NCI-H1092 (cell line): Measurements from ENCODE around the gene PLEKHA6.
"Not testable (repeated sequence)": the region's sequence is repeated elsewhere in the genome, so short reads cannot be mapped to it uniquely, and the experiment has no call there.

Experiments used
- DNase-seq: peaks from one replicate; lab custom pipeline; 2025; lab: John Stamatoyannopoulos, UW

Gene PLEKHA6

GRCh38 chr1:204237515-204237914 is 122.2 kb downstream of the PLEKHA6 start:
- DNase-seq, result not testable (repeated sequence)

- DNase-seq, result no peak
Observed at GRCh38 chr1:204232526-204232925, 127.2 kb downstream of the PLEKHA6 start.

- DNase-seq, result no peak
Observed at GRCh38 chr1:204230211-204230610, 129.5 kb downstream of the PLEKHA6 start.

- no peak for DNase-seq
Observed at GRCh38 chr1:204228896-204229295, 130.8 kb downstream of the PLEKHA6 start.

DNA sequence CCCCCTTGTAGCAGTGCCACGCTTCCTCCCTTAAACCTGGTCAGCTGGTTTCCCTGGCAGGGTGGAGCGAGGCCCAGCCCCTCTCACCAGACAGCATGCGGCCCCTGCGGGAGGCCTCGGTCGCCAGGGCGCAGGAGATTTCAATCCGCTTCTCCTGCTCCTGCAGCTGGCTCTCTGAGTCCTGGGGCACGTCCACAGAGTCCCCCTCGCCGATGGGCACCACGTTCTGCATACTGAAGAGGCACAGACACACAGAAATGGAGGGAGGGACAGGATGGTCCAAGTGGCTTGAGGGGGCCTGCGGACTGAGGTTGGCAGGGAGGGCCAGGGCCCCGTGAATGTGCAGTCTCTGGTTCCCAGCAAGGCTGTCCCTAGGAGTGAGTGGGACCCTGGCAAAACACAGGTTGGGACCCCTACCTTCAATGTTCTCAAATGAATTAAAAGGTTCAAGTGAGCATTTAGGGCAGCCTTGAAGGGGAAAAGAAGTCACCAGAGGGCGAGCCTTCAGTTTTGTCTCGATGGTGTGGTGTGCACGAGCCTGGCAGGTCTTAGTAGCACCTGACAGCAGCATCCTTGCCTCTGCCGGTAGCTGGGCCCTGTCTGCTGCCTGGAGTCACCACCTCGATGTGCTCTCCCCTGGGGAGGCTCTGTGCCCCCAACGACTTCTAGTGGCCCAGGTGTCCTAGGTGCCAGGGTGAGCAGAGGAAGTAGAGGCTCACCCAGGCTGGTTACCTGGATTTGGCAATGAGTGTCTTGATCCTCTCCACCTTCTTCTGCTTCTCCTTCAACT is 131.5 kb downstream of the PLEKHA6 start:
- DNase-seq, result no peak

DNA sequence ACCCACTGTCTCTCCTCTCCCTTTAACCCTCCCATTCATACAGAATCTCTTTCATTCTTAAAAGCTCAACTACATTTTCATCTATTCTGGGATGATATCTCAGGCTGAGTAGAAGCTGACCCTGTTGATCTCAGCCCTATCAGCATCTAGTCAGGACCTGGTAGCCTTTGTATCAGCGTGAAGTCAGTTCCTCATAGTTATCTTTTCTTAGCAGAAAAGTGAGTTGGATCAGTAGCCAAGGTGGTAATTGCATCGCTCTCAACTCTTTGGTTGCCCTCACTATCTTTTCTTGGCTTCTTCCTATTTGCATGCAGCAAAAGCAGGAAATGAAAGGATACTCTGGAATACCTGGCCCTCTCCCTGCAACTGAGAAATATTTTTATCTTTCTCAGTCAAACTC is 132.4 kb downstream of the PLEKHA6 start:
- DNase-seq, result no peak

DNA sequence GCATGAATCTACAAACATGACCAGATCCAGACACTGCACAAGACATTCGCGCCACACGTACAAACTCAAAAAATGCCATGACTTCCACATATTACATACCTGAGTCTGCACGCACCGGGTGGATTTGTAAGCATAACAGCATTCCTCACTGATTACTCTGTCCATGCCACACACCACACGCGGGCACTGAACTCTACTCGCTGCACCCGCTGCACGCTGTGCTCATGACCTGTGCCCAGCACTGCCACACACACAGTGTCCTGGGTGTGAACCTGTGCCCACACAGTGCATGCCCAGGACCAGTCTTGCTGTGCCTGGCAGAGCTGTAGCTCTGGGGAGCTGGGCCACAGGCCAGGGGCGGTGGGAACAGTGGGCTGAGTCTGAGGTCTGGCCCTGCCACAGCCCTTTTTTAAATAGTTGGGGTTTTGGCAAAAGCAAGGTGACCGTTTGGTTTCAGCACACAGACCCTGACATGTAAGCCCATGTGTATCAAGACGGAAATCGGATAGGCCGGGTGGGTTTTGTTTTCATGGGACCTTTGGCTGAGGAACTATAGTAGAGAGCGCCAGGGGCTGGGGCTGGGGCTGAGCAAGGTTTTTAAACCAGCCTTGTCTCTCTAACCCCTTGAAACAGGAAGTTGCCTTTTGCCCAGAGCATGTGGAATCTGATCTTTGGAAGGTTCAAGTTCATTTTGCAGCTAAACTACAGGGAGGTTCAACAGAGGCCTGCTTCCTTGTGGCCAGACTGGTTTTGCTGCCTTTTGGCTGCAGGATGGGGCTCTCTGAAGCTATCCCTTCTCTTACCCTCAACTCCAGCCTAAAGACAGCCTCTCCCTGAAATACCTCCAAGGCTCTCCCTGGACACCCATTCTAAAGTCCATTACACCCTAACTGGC is 133.6 kb downstream of the PLEKHA6 start:
- no peak for DNase-seq

- no peak for DNase-seq
Observed at GRCh38 chr1:204224655-204225054, 135.1 kb downstream of the PLEKHA6 start.

GRCh38 chr1:204223129-204223860 is 136.4 kb downstream of the PLEKHA6 start:
- no peak for DNase-seq

DNA sequence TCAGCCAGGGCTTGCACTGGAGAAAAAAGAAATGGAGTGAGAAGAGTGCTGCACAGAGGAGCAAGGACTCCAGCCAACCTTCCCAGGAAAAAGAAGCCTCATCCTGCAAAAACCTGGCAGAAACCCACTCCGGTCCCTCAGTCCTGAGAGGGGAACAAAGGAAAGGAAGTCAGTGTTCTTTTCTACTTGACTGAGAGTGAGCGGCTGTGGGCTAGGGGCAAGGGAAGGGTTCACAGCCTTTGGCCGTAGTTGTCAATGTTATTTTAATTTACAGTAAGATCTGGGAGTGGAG is 137.0 kb downstream of the PLEKHA6 start:
- DNase-seq, result no peak

DNA sequence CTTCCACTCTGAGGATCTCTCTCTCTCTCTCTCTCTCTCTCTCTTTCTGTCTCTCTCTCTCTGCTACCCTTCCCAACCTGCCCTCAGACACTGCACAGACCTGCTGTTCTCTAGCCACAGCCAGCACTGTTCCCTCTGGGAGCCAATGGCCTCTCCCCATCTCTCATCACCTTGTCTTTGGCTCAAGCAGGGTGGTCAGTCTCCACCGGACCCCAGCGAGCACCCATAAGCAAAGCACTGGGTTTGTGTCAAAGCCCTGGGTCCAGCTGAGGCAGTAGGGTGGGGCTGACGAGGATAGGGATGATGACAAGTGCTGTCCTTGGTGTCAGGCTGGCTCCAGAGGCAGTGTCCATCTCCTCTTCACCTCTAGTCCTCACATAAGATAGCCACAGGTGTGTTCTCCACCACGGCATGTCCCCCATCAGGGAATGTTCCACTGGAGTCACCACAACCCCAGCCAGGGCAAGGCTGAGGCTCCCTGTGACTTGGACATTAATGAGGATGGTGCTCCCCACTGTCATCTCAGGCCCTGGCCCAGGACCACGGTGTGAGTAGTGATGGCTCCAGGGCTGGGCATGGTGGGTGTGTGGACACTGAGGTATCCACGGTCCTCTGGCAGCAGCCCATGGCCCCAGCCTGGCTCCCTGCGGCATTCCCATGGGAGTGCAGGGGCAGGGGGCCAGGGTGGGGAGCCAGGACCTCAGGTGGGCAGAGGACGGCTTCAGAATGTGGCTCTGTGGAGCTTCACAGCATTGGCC is 137.5 kb downstream of the PLEKHA6 start:
- no peak for DNase-seq

GRCh38 chr1:204221271-204221670 is 138.5 kb downstream of the PLEKHA6 start:
- DNase-seq, result no peak

DNA sequence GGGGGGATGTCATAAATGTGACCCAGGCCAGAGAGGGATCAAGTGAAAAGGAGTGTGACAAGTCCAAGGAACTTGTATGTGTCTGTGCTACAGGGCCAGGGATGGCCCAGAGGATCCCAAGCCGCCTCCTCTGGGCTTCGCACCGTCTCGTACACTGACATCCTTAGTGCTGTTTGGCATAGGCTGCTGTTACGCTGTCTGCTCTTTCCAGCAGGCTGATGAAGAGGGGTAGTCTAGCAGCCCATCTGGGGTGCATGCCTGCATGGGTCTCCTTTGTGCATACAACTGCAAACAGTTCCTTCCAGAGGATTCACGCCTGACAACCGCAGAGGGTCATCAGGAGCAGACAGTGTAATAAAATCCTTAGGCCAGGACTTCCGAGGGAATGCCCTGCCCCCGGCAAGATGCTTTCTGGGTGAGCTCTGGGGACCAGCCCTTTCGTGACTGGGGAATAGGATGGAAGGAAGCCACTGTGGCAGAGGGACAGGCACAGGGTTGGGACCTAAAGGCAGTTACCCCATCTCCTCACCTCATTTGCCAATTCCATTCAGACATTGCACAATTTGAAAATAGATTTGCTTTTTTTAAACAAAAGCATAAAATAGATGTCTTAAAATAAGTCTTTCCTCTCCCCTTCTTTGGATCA is 139.6 kb downstream of the PLEKHA6 start:
- no peak for DNase-seq

DNA sequence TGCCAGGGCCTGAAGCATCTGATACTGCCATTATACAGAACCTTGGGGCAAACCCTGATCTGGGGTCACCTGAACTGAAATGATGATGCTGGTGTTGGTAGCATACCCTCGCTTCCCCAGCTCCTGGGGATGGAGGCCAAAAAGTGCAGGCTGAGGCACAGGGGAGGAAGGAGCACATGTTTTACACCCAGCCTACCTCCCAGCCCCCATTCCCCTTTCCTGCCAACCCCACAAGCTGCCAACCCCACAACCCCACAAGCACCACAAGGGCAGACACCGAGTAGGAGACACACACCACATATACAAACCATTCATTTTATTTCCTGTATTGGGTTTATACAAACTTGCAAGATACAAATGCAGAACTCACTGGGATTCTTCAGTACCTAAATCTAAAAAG is 141.2 kb downstream of the PLEKHA6 start:
- DNase-seq, result no peak

- DNase-seq, result no peak
Observed at GRCh38 chr1:204217648-204218000, 142.1 kb downstream of the PLEKHA6 start.

GRCh38 chr1:204216880-204217647 is 142.7 kb downstream of the PLEKHA6 start:
- DNase-seq, result no peak

GRCh38 chr1:204216236-204216635 is 143.5 kb downstream of the PLEKHA6 start:
- no peak for DNase-seq

DNA sequence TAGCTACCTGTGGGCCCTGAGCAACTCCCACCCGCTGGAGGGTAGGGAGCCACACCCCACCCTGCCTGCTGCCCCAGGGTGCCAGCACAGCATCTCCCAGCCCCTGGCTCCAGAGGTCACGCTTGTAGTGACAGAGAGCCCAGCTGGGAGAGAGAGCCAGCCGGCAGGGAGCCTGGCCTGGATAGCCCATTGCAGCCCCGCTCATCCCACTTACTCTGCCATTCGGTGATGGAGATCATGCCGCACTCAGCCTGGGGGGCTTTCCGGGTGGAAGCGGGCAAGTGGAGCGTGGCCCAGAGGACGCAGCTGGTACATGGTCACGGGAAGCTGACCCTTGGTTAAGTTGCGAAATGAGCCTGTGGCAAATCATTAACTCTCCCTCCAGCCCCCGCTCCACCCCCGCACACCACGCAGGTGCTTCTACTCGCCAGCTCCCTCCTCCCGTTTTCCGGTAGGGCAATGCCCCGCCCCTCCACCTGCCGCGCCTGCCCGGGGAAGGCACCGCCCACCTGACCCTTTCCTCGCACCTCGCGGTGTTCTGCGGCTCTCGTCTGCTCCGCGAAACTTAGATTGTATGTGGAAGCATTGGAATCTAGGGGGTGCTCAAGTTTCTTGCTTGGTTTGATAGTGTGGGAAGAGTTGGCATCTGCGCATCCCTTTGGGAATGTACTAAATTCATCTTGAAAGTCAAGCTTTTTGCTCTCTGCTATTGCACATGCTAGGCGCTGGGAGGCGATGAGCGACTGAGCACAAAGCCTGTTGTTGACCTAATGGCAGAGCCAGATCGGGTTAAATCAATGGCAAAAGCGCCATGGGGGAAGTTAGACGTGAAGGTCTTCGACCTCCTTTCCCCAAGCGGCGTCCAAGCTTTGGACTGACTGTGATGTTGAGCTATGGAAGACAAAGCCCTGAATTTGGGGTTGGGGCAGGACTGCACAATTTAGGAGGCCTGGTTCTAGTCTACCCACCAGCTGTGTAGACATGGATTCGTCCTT is 145.8 kb downstream of the PLEKHA6 start, which contains the start of gene GOLT1A:
Gene GOLT1A, minus strand, starts transcription at position 321 of the 995 bp plus-strand sequence. Its CDS starts 82 bp downstream, at position 239.
- peak; percentile 61 for DNase-seq

DNA sequence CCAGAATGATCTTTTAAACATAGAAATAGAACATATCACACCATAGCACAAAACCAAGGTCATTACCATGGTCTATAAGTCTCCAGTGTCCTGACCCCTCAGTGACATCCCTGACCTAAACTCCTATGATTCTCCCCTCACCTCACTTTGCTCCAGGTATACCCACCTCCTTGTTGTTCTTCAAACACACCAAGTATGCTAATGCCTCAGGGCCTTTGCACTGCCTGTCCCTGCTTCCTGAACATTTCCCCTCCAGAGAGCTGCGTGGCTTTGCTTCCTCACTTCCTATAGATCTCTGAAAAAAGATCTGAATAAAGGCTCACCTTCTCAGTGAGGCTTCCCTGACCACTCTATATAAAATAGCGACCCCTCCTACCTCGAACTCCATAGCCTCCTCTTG is 147.0 kb downstream of the PLEKHA6 start:
- DNase-seq, result no peak
